ENCODE measurements around the gene VANGL1.

Gene VANGL1

GRCh38 chr1:115668579-115668978 is 26.8 kb downstream of the VANGL1 start:
- TF ChIP-seq CTCF (conservative IDR thresholded peaks at IDR 0.05; ENCODE audit: low read depth, low read length): no peak
- H3K4me3 ChIP-seq (ENCODE audit: low read length): no peak overlapping the region
- no peak for DNase-seq (ENCODE audit: low read depth)

- no peak for TF ChIP-seq CTCF (conservative IDR thresholded peaks at IDR 0.05; ENCODE audit: low read depth, low read length)
- no peak for DNase-seq (ENCODE audit: low read depth)
These were observed 27.4 kb downstream of the VANGL1 start for GRCh38 chr1:115669002-115669673.

GRCh38 chr1:115669886-115670285 is 28.1 kb downstream of the VANGL1 start:
- no peak for DNase-seq (ENCODE audit: low read depth)
- no peak overlapping the region for H3K4me3 ChIP-seq (ENCODE audit: low read length)
- no peak for TF ChIP-seq CTCF (conservative IDR thresholded peaks at IDR 0.05; ENCODE audit: low read depth, low read length)

More at GRCh38 chr1:115669002-115669673, 27.4 kb downstream of the VANGL1 start:
- no peak overlapping the region for H3K4me3 ChIP-seq (ENCODE audit: low read length)

GRCh38 chr1:115670476-115671175 is 28.9 kb downstream of the VANGL1 start:
- DNase-seq (ENCODE audit: low read depth): no peak
- H3K4me3 ChIP-seq (ENCODE audit: low read length): no peak overlapping the region
- no peak for TF ChIP-seq CTCF (conservative IDR thresholded peaks at IDR 0.05; ENCODE audit: low read depth, low read length)

GRCh38 chr1:115671176-115671934 is 29.6 kb downstream of the VANGL1 start:
- no peak overlapping the region for H3K4me3 ChIP-seq (ENCODE audit: low read length)
- no peak for TF ChIP-seq CTCF (conservative IDR thresholded peaks at IDR 0.05; ENCODE audit: low read depth, low read length)
- no peak for DNase-seq (ENCODE audit: low read depth)

GRCh38 chr1:115672224-115673009 is 30.6 kb downstream of the VANGL1 start:
- no peak for DNase-seq (ENCODE audit: low read depth)
- no peak for TF ChIP-seq CTCF (conservative IDR thresholded peaks at IDR 0.05; ENCODE audit: low read depth, low read length)
- H3K4me3 ChIP-seq (ENCODE audit: low read length): no peak overlapping the region

All from retinal pigment epithelial cell (primary cell).